Measurements from ENCODE around the gene FGF6.

The FGF6 gene

DNA sequence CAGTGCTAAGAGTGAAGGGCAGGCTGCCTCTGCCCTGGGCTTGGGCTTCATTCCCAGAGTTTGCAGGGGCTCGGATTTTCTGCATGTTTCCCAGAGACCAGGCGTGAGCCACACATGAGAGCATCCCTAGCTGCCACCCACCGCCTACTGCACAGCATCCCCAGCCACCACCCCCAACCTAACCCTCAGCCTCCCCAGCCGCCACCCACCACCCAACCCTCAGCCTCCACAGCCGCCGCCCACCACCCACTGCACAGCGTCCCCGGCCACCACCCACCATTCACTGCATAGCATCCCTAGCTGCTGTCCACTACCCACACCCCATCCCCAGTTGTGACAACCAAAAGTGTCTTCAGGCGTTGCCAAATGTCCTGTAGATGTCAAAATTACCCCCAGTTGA lies 22.6 kb downstream of the FGF6 start:
- H3K36me3 ChIP-seq (ENCODE audit: insufficient read depth, low read length): no peaks in the 10 kb centered on the region
- no peak overlapping the region for H2AFZ ChIP-seq (ENCODE audit: low read length)
- no peak overlapping the region for H3K9ac ChIP-seq (ENCODE audit: low read depth, low read length, poor library complexity, severe bottlenecking)
- H3K79me2 ChIP-seq (ENCODE audit: insufficient read depth, low read length): no peaks in the 10 kb centered on the region
- no peaks in the 10 kb centered on the region for H3K9me3 ChIP-seq (ENCODE audit: insufficient read depth, low read depth, low read length)
- H3K27me3 ChIP-seq (ENCODE audit: insufficient read depth, low read length, poor library complexity, severe bottlenecking): no peaks in the 10 kb centered on the region
- no peak for TF ChIP-seq EZH2phosphoT487 (IDR thresholded peaks at IDR 0.05; ENCODE audit: borderline replicate concordance)
- TF ChIP-seq, protein P1, sequence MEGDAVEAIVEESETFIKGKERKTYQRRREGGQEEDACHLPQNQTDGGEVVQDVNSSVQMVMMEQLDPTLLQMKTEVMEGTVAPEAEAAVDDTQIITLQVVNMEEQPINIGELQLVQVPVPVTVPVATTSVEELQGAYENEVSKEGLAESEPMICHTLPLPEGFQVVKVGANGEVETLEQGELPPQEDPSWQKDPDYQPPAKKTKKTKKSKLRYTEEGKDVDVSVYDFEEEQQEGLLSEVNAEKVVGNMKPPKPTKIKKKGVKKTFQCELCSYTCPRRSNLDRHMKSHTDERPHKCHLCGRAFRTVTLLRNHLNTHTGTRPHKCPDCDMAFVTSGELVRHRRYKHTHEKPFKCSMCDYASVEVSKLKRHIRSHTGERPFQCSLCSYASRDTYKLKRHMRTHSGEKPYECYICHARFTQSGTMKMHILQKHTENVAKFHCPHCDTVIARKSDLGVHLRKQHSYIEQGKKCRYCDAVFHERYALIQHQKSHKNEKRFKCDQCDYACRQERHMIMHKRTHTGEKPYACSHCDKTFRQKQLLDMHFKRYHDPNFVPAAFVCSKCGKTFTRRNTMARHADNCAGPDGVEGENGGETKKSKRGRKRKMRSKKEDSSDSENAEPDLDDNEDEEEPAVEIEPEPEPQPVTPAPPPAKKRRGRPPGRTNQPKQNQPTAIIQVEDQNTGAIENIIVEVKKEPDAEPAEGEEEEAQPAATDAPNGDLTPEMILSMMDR (conservative IDR thresholded peaks at IDR 0.05; ENCODE audit: low read length): no peak
- no peak overlapping the region for H3K4me2 ChIP-seq (ENCODE audit: low read depth, low read length, poor library complexity, severe bottlenecking)
- no peak overlapping the region for H3K4me3 ChIP-seq (ENCODE audit: low read length, poor library complexity, severe bottlenecking)
- no peaks in the 10 kb centered on the region for H3K4me1 ChIP-seq (ENCODE audit: insufficient read depth, low read length, poor library complexity, severe bottlenecking)
- no peaks in the 10 kb centered on the region for H4K20me1 ChIP-seq (ENCODE audit: insufficient read depth, low read length, poor library complexity, severe bottlenecking)
- H3F3A ChIP-seq (ENCODE audit: low read depth): no peaks in the 10 kb centered on the region
- H3K9me2 ChIP-seq (replicated peaks; ENCODE audit: low read depth, low read length): no peaks in the 10 kb centered on the region

DNA sequence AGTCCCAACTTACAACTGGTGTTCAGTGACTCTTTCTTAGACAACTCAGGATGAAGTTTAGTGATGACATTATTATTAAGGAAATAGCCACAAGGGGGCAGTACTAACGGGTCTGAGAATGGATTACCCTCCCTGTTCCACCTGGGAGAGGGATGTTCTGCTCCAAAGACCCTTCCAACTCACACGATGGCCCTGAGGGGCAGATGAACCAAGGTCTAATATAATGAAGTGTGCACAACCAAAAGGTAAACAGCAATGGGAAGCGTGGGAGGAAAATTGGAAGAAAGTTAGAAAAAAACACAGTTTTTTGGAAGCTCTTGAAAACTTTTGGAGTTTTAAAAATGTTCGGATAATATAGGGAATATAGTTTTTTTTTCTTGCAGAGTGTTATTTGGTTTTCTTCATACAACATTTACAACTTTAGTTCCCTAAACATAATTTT lies 24.0 kb downstream of the FGF6 start:
- Histone ChIP-seq H3K4me1 (ENCODE audit: insufficient read depth, low read length, poor library complexity, severe bottlenecking) (no peaks in the 10 kb centered on the region), H3K4me2 (ENCODE audit: low read depth, low read length, poor library complexity, severe bottlenecking) (no peak overlapping the region), H2AFZ (ENCODE audit: low read length) (no peak overlapping the region), H3K79me2 (ENCODE audit: insufficient read depth, low read length) (no peaks in the 10 kb centered on the region), H3F3A (ENCODE audit: low read depth) (no peaks in the 10 kb centered on the region), H3K9me2 (replicated peaks; ENCODE audit: low read depth, low read length) (no peaks in the 10 kb centered on the region), H3K27me3 (ENCODE audit: insufficient read depth, low read length, poor library complexity, severe bottlenecking) (no peaks in the 10 kb centered on the region), H4K20me1 (ENCODE audit: insufficient read depth, low read length, poor library complexity, severe bottlenecking) (no peaks in the 10 kb centered on the region), H3K36me3 (ENCODE audit: insufficient read depth, low read length) (no peaks in the 10 kb centered on the region), H3K9me3 (ENCODE audit: insufficient read depth, low read depth, low read length) (no peaks in the 10 kb centered on the region), H3K9ac (ENCODE audit: low read depth, low read length, poor library complexity, severe bottlenecking) (no peak overlapping the region), H3K4me3 (ENCODE audit: low read length, poor library complexity, severe bottlenecking) (no peak overlapping the region)
- TF ChIP-seq EZH2phosphoT487 (IDR thresholded peaks at IDR 0.05; ENCODE audit: borderline replicate concordance): no peak
- TF ChIP-seq, protein P1 (conservative IDR thresholded peaks at IDR 0.05; ENCODE audit: low read length): peak; percentile 81

DNA sequence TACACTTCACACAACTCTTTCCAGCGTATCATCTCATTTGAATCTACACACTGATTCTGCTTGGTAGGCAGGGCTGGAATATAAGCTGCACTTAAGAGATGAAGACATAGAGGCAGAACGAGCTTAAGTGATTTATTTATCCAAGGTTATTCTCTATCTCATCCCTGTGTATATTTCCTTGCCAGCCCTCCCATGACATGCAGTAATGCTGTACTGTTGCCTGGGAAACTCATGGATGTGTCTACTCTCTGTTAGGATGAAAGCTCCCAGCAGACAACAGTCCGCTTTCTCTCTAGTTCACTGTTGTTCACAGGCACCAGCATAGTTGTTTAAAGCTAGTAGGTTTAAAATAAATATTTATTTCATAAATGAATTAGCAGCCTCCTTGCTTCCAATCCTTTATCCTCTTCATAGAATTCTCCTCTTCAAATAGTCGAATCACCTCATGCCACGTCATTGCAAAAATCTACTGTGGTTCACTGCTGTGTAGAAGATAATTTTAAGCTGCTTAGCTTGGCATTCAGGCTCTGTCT lies 25.4 kb downstream of the FGF6 start:
- Histone ChIP-seq H3K9me3 (ENCODE audit: insufficient read depth, low read depth, low read length) (no peaks in the 10 kb centered on the region), H4K20me1 (ENCODE audit: insufficient read depth, low read length, poor library complexity, severe bottlenecking) (no peaks in the 10 kb centered on the region), H3F3A (ENCODE audit: low read depth) (no peaks in the 10 kb centered on the region), H3K4me2 (ENCODE audit: low read depth, low read length, poor library complexity, severe bottlenecking) (no peak overlapping the region), H3K27me3 (ENCODE audit: insufficient read depth, low read length, poor library complexity, severe bottlenecking) (no peaks in the 10 kb centered on the region), H3K79me2 (ENCODE audit: insufficient read depth, low read length) (no peaks in the 10 kb centered on the region), H3K9ac (ENCODE audit: low read depth, low read length, poor library complexity, severe bottlenecking) (no peak overlapping the region), H3K36me3 (ENCODE audit: insufficient read depth, low read length) (no peaks in the 10 kb centered on the region), H3K4me3 (ENCODE audit: low read length, poor library complexity, severe bottlenecking) (no peak overlapping the region), H3K9me2 (replicated peaks; ENCODE audit: low read depth, low read length) (no peaks in the 10 kb centered on the region), H3K4me1 (ENCODE audit: insufficient read depth, low read length, poor library complexity, severe bottlenecking) (peaks cover 5% of the 10 kb centered on the region), H2AFZ (ENCODE audit: low read length) (no peak overlapping the region)
- no peak for TF ChIP-seq EZH2phosphoT487 (IDR thresholded peaks at IDR 0.05; ENCODE audit: borderline replicate concordance)
- TF ChIP-seq, protein P1 (conservative IDR thresholded peaks at IDR 0.05; ENCODE audit: low read length): no peak
